Dermis lymphatic vessel endothelial cell (primary cell): ENCODE measurements around the gene COX20. TPM values are rescaled to one million over a fixed set of nuclear protein-coding genes. Genes with fewer than 3 reads are reported as not detected.

Source experiments
- total RNA-seq: library from RNA; depleted of rRNA; stranded (reverse); fragments of >200 nt; gene quantifications from 2 replicates; pipeline ENCODE4 v1.2.1, GENCODE V29; 2014

Gene COX20, protein sequence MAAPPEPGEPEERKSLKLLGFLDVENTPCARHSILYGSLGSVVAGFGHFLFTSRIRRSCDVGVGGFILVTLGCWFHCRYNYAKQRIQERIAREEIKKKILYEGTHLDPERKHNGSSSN
- 11.7 and 12.0 TPM in 2 replicates for total RNA-seq

DNA sequence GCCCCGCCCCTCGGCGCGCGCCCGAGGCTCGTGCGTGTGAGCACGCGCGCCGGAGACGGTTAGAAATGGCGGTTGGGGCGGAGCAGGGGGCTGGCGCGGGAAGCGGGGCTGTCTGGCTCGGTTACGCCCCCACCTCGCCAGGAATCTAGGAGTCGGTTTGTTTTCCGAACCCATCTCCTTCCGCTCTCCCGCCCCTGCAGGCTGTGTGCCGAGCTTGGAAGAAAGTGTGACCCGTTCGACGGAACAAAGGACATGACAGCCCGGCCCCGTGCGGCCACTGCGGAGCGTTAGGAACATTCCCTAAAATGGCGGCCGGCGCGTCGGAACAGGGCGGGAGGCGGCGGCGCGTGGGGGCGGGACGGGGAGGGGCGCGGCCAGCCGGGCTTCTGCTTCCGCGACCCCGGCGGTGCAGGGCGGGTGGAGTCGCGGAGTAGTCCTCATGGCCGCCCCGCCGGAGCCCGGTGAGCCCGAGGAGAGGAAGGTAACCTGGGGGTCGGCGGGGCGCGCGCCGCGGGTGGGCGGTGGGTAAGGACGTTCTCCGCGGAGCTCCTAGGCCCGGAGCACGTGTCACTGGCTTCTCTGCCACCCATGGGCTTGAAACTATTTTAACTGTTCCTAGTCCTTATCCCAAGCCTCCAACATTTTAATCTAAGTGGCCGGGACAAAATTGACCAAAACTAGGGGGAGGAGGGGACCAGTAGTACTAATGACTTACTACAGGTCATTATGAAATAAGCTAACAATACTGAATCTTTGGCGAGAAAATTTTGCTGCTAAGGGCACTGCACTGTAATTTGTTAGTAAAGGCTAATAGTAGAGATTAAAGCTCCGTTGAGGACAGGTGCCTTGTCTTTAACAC is at the start of gene COX20:
COX20 (plus strand) TSS at position 383 of the 859 bp plus-strand sequence; CDS start at position 440, 57 bp downstream.

DNA sequence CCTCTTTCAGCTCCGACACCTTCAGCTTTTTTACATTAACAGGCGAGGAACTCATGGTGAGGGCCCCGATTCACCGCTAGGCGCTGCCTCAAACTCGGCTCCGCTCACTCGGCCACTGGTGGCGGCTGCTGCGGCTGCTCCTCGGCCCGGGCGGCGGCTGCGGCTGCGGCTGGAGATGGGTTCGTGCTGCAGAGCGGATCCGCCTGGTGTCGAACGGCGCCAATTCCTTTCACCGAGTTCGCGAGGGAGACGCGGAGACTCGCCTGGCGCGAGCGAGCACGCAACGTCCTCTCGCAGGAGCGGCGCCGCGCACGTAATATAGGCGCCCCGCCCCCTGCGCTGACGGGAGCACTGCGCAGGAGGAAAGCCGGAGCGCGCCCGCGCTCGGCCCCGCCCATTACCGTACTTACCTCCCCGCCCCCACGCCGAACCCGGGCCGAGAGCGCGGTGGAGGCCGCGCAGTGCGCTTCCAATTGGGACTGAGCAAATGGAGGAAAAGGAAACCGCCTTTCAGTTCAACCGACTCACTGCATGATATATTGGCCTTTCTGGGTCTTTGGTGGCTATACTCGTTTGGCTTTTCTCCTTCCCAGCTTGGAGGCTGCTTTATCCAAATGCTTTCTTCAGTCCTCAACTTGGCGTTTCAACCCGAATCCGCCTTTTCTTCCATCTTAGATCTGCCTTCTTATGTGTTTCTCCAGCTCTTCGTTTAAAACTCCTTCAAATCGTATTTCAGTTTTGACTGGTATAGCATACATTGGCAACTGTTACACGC is 29.0 kb downstream of the COX20 start, which contains the start of gene HNRNPU:
HNRNPU (minus strand) TSS at position 291 of the 775 bp plus-strand sequence; CDS start at position 55, 236 bp downstream.

Other genes with a start within 250 kb of the COX20 start
- gene DESI2, start 182.5 kb upstream of the COX20 start, total RNA-seq: 44.2 and 54.7 TPM in 2 replicates
- 236 and 341 TPM in 2 replicates for gene HNRNPU, start 28.9 kb downstream of the COX20 start, total RNA-seq